ENCODE data around the gene KRT14. TPM values are rescaled to one million over a fixed set of nuclear protein-coding genes. Genes with fewer than 3 reads are reported as not detected.

Gene KRT14
- 0.08 to 0.17 TPM (median 0.13 TPM) in 4 of 5 replicates, not detected in the other for total RNA-seq (2022; extraction: Qiagen RNA extraction)

DNA sequence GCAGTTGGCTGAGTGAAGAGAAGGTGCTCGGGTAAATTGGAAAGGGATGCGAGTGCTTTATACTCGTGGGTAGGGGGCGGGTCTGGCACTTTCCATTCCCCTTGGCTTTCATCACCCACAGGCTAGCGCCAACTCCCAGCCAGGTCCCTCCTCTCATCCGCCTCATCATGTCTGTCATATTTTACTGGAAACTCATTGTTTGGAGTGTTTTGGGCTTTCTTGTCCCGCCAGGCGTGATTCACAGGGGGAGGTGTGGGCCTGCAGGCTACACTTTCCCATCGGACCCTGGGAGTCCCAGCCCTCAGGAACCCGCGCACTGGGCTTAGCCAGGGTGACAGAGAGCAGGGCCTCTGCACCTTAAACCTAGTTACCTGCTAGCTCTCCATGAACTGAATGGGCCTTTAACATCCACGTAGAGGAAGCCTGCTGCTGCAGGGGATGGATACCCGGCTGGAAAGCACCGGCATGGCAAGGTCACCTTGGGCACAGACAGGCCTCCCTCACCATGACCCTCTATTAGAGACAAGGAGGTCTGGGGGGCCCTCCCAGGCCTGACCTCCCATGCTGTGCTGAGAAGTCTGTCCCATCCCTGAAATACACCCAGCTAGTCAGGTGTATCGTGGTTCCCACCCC is at the start of gene KRT14:
TSS of gene KRT14 (minus strand) at position 33 of the 633 bp plus-strand sequence. CDS start 61 bp downstream, outside the sequence.

DNA sequence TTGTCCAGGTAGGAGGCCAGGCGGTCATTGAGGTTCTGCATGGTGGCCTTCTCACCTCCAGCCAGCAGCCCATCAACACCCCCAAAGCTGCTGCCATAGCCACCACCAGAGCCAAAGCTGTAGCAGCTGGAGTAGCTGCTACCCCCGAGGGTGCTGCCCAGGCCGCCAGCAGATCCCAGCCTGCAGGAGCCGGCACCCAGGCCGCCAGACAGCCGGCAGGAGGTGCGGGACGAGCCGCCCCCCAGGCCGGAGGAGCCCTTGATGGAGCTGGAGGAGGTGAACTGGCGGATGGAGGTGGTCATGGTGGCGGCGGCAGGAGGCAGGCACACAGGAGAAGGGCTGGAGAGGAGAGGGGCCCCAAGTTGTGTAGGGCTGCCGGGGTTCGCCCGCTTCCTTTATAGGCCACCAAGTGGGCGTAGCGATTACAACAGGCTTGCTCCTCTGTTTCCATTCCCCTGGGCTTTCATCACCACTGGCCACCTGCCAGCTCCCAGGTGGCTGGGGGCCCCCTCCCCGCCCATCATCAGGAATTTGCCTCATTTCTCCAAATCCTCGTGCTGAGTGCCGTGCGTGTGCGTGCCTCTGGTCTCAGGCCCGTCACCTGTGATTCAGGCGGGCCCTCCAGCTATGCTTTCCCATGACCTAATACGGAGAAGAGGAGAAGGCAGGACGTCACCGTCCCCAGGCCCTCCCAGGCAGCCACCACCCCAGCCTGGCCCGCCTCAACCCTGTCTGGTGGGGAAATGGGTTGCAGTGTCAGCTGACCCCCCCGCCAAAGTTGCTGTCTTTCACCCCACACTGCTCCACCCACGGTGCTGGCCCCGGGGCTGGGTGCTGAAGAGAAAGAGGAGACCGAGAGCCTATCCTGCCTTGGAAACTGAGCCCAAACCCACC is 37.8 kb upstream of the KRT14 start, which contains the start of gene KRT17:
TSS of gene KRT17 (minus strand) at position 368 of the 894 bp plus-strand sequence. CDS start at position 302, 66 bp downstream.

DNA sequence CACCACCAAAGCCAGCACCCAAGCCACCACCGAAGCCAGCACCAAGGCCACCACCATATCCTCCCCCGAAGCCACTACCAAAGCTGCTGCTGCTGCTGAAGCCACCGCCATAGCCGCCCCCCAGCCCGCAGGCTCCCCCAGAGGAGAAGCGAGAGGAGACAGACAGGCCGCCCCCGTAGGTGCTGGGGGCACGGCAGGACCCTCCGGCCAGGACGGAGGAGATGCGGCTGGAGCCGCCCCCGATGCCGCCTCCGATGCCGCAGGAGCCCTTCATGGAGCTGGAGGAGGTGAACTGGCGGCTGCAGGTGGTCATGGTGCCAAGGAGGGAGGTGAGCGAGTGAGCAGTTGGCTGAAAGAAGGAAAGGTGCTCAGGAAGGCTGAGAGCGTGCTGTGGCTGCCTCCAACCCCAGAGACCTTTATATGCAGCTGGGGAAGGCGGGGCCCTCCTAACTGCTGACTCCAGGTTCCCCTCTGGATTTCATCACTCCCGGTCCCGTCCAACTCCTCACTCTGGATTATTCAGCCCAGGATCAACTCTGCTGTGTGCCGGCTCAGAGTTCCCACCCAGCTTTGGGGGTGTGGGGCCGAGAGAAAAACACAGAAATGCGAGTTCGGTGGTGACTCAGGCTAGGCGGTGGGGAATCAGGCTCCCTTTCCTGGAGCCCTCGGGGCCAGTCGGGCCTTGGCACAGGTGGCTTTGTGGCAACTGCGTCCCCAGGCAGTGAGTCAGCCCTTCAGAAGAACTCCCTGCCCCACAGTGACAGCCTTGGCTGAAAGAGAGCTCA is 25.9 kb upstream of the KRT14 start, which contains the start of gene KRT16:
TSS of gene KRT16 (minus strand) at position 392 of the 785 bp plus-strand sequence. CDS start at position 313, 79 bp downstream.

DNA sequence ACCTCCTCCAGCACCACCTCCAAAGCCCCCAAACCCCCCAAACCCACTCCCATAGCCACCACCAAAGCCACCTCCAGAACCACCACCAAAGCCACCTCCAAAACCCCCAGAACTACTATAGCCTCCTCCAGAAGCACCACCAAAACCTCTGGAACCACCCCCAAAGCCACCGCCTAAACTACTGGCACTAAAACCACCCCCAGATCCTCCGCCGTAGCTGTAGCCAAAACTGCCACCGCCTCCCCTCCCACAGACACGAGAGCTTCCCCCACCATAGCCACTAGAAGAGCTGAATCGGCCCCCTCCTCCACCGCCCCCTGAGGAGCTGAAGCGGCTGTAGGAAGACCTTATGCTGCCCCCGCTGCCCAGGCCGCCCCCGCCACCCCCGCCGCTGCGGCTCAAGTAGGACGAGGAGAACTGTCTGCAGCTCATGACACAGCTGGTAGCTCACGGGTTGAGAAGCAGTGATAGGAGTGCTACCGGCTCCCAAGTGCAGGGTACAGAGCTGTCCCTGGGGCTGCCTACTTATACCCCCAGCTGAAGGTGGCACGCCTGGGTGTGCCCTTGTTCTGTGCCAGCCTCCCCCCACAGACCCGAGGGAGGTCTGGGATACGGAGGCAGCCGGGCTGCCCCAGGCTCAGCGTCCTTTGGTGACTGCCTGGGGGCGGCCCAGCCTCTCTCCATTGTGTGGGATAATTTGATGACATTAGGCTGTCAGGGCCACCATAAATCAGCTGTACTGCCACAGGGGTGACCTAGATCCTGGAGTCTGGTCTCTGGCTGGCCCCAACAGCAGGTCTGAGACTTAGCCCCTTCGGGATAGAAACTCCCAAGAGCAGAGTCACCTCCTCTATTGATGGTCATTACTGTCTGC is 14.9 kb downstream of the KRT14 start, which contains the start of gene KRT9:
TSS of gene KRT9 (minus strand) at position 499 of the 874 bp plus-strand sequence. CDS start at position 432, 67 bp downstream.

Other genes with a start within 250 kb of the KRT14 start
- not detected in 5 replicates for gene KRT33A, start 236.1 kb downstream of the KRT14 start, total RNA-seq (2022; extraction: Qiagen RNA extraction)
- not detected in 5 replicates for gene KRT33B, start 217.1 kb downstream of the KRT14 start, total RNA-seq (2022; extraction: Qiagen RNA extraction)
- gene KRT34, start 204.6 kb downstream of the KRT14 start, total RNA-seq (2022; extraction: Qiagen RNA extraction) = 0.22 to 0.52 TPM (median 0.46 TPM) in 5 replicates
- gene KRT31, start 189.3 kb downstream of the KRT14 start, total RNA-seq (2022; extraction: Qiagen RNA extraction) = not detected in 5 replicates
- gene KRT37, start 162.3 kb downstream of the KRT14 start, total RNA-seq (2022; extraction: Qiagen RNA extraction) = not detected in 5 replicates
- not detected in 5 replicates for gene KRT38, start 145.9 kb downstream of the KRT14 start, total RNA-seq (2022; extraction: Qiagen RNA extraction)
- gene KRT32, start 119.5 kb downstream of the KRT14 start, total RNA-seq (2022; extraction: Qiagen RNA extraction) = 0.05 to 0.07 TPM (median 0.06 TPM) in 3 of 5 replicates, not detected in the others
- not detected in 5 replicates for gene KRT35, start 105.7 kb downstream of the KRT14 start, total RNA-seq (2022; extraction: Qiagen RNA extraction)
- not detected in 5 replicates for gene KRT36, start 97.0 kb downstream of the KRT14 start, total RNA-seq (2022; extraction: Qiagen RNA extraction)
- gene KRT13, start 81.3 kb downstream of the KRT14 start, total RNA-seq (2022; extraction: Qiagen RNA extraction) = 0.09 to 0.29 TPM (median 0.24 TPM) in 5 replicates
- 2.1 to 3.9 TPM (median 3.2 TPM) in 5 replicates for gene KRT15, start 68.0 kb downstream of the KRT14 start, total RNA-seq (2022; extraction: Qiagen RNA extraction)
- 40.6 to 55.7 TPM (median 46.2 TPM) in 5 replicates for gene KRT19, start 58.6 kb downstream of the KRT14 start, total RNA-seq (2022; extraction: Qiagen RNA extraction)
- not detected in 5 replicates for gene KRT9, start 14.8 kb downstream of the KRT14 start, total RNA-seq (2022; extraction: Qiagen RNA extraction)
- 0.51 to 1.3 TPM (median 1.1 TPM) in 5 replicates for gene KRT16, start 25.9 kb upstream of the KRT14 start, total RNA-seq (2022; extraction: Qiagen RNA extraction)
- gene KRT17, start 37.7 kb upstream of the KRT14 start, total RNA-seq (2022; extraction: Qiagen RNA extraction) = 0.54 to 1.9 TPM (median 0.78 TPM) in 5 replicates
- gene EIF1, start 102.0 kb upstream of the KRT14 start, total RNA-seq (2022; extraction: Qiagen RNA extraction) = 1,220 to 1,509 TPM (median 1,323 TPM) in 5 replicates
- gene GAST, start 125.4 kb upstream of the KRT14 start, total RNA-seq (2022; extraction: Qiagen RNA extraction) = 0.38 to 0.59 TPM in 2 of 5 replicates, not detected in the others
- 1.3 to 1.7 TPM (median 1.4 TPM) in 5 replicates for gene HAP1, start 147.7 kb upstream of the KRT14 start, total RNA-seq (2022; extraction: Qiagen RNA extraction)
- gene JUP, start 199.8 kb upstream of the KRT14 start, total RNA-seq (2022; extraction: Qiagen RNA extraction) = 95.1 to 120 TPM (median 110 TPM) in 5 replicates
- gene P3H4, start 225.1 kb upstream of the KRT14 start, total RNA-seq (2022; extraction: Qiagen RNA extraction) = 29.4 to 36.0 TPM (median 32.0 TPM) in 5 replicates
- 91.4 to 101 TPM (median 101 TPM) in 5 replicates for gene FKBP10, start 226.1 kb upstream of the KRT14 start, total RNA-seq (2022; extraction: Qiagen RNA extraction)
- gene NT5C3B, start 249.3 kb upstream of the KRT14 start, total RNA-seq (2022; extraction: Qiagen RNA extraction) = 102 to 111 TPM (median 106 TPM) in 5 replicates

Measured in A549 treated with Hydrocortisone at 1 μM for 4 hours (cell line).